ENCODE results near the gene MRPS35. TPM values are rescaled to one million over a fixed set of nuclear protein-coding genes. Genes with fewer than 3 reads are reported as not detected.

Gene MRPS35
- total RNA-seq, 2 donors from 2014 or later = 85.8 to 90.7 TPM

DNA sequence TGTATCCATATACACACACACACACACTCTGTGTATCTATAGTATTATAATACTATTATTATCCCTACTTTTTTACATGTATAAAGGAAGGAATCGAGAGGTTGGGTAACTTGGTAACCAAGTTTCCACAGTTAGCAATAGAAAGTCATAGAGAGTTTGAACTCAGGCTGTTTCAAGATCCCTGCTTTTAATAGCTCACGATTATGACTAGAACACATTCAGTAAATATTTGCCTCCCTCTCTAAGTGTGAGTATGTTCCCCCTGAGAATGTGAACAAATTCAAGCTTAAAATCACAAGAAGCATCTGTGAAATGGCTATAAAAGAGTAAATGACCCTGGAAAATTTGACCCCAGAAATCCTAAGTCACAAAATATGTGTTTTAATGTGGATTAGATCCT is 25.4 kb upstream of the MRPS35 start:
- H3K27me3 ChIP-seq = no peaks in the 10 kb centered on the region
- DNase-seq = no peak
- no peaks in the 10 kb centered on the region for H3K4me1 ChIP-seq
- TF ChIP-seq, protein P1, sequence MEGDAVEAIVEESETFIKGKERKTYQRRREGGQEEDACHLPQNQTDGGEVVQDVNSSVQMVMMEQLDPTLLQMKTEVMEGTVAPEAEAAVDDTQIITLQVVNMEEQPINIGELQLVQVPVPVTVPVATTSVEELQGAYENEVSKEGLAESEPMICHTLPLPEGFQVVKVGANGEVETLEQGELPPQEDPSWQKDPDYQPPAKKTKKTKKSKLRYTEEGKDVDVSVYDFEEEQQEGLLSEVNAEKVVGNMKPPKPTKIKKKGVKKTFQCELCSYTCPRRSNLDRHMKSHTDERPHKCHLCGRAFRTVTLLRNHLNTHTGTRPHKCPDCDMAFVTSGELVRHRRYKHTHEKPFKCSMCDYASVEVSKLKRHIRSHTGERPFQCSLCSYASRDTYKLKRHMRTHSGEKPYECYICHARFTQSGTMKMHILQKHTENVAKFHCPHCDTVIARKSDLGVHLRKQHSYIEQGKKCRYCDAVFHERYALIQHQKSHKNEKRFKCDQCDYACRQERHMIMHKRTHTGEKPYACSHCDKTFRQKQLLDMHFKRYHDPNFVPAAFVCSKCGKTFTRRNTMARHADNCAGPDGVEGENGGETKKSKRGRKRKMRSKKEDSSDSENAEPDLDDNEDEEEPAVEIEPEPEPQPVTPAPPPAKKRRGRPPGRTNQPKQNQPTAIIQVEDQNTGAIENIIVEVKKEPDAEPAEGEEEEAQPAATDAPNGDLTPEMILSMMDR (IDR thresholded peaks at IDR 0.05) = no peak
- intact Hi-C loops (cut with DNase I) = no loop called here
- no peaks in the 10 kb centered on the region for H3K36me3 ChIP-seq
- no peaks in the 10 kb centered on the region for H3K9me3 ChIP-seq
- no peak overlapping the region for H3K4me3 ChIP-seq
- H3K9ac ChIP-seq (ENCODE audit: low read depth in 2 of 2, low read length in 2 of 2) = no peak overlapping the region
- peak overlapping the region; percentile 34 for H3K27ac ChIP-seq

DNA sequence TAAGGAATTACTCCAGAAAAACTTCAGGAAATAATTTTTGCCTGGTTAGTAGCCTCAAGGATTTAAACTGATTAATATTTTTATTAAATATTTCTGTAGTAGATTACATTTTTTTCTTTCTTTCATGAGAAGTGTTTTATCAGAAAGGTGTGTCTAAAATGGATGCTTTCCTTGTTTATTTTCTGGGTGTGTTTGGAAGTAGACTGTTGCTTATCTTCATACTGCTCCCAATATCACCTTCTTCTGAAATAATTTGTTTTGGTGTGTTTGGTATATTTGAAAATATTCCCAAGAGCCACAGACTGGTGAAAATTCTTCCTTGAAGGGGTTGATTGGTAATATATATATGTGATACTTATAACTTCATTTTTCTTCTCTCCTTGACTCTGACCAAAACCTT is 24.5 kb upstream of the MRPS35 start:
- no peak for DNase-seq
- H3K4me1 ChIP-seq = no peaks in the 10 kb centered on the region
- no peak overlapping the region for H3K4me3 ChIP-seq
- peak overlapping the region; percentile 34 for H3K27ac ChIP-seq
- TF ChIP-seq, protein P1 (IDR thresholded peaks at IDR 0.05) = no peak
- H3K27me3 ChIP-seq = no peaks in the 10 kb centered on the region
- no peaks in the 10 kb centered on the region for H3K9me3 ChIP-seq
- H3K36me3 ChIP-seq = no peaks in the 10 kb centered on the region
- intact Hi-C loops (cut with DNase I) = no loop called here
- H3K9ac ChIP-seq (ENCODE audit: low read depth in 2 of 2, low read length in 2 of 2) = no peak overlapping the region

DNA sequence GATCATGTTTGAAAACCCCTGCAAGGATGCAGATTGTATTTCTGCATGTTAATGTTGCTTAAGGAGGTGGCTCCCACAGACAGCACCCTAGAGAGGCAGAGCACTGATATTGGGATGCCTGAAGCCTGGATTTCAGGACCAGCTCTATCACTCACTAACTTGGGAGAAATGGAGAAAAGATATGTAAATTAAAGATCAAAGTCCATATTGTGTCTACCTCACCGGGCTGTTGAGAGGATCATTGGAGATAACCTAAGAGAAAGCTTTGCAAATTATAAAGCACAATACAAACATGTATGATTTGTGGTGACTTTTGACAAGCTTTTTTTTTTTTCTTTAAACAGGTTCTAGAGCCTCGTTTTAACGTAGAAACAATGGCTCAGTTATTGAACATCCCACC is 22.0 kb upstream of the MRPS35 start:
- Histone ChIP-seq H3K4me3 (no peak overlapping the region), H3K27ac (no peak overlapping the region), H3K9ac (ENCODE audit: low read depth in 2 of 2, low read length in 2 of 2) (no peak overlapping the region), H3K9me3 (no peaks in the 10 kb centered on the region), H3K4me1 (no peaks in the 10 kb centered on the region), H3K27me3 (no peaks in the 10 kb centered on the region), H3K36me3 (no peaks in the 10 kb centered on the region)
- no peak for DNase-seq
- TF ChIP-seq, protein P1 (IDR thresholded peaks at IDR 0.05) = no peak
- intact Hi-C loops (cut with DNase I) = no loop called here

DNA sequence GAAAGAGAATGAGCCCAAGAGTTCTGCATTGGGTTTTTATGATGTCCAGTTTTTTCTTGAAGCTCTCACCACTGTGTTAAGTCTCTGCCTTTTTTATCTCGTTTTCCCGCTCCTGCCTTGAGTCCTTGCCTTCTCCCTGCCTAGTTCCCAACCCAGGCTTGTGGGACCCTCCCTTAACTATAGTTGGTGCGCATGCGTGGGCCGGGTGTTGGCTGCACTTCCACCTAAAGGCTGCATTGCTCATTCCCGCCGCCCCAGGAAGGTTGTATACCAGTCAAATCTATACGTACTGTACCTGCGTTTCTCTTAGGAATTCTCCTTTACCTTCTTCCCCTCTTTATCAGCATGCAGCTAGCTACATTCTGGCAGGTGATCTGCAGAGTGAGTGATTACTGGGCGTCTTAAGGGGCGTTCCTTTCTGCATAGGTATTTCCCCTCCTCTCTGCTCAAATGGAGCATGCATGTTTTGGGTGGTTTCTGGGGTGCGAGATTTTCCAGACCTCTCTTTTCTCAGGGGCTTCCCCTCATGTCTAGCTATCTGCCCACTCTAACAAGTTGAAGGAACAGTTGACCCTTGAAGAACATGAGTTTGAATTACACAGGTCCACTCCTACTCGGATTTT is 21.0 kb upstream of the MRPS35 start:
- Histone ChIP-seq H3K27ac (no peak overlapping the region), H3K36me3 (no peaks in the 10 kb centered on the region), H3K27me3 (no peaks in the 10 kb centered on the region), H3K4me1 (no peaks in the 10 kb centered on the region), H3K4me3 (no peak overlapping the region), H3K9me3 (no peaks in the 10 kb centered on the region), H3K9ac (ENCODE audit: low read depth in 2 of 2, low read length in 2 of 2) (no peak overlapping the region)
- intact Hi-C loops (cut with DNase I) = no loop called here
- TF ChIP-seq, protein P1 (IDR thresholded peaks at IDR 0.05) = no peak
- no peak for DNase-seq

DNA sequence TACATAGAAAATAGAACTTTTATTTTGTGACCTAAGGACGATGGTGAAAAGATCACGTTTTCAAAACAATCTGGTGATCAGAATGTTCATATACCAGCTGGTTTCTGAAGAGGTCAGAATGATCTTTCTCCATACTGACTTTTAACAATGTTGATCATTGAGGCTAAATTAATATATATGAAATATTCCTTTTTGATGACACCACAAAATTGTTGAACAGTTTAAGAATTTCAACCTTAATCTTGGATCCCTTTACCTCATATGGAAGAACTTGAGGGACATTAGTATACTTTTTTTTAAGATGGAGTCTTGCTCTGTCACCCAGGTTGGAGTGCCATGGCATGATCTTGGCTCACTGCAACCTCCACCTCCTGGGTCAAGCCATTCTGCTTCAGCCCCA is 17.2 kb upstream of the MRPS35 start:
- Histone ChIP-seq H3K27me3 (no peaks in the 10 kb centered on the region), H3K4me1 (no peaks in the 10 kb centered on the region), H3K9me3 (no peaks in the 10 kb centered on the region), H3K27ac (no peak overlapping the region), H3K36me3 (no peaks in the 10 kb centered on the region), H3K4me3 (no peak overlapping the region), H3K9ac (ENCODE audit: low read depth in 2 of 2, low read length in 2 of 2) (no peak overlapping the region)
- DNase-seq = no peak
- intact Hi-C loops (cut with DNase I) = no loop called here
- TF ChIP-seq, protein P1 (IDR thresholded peaks at IDR 0.05) = no peak

Measured in colonic mucosa (tissue), 4 donors.